COLO829 (cell line): ENCODE measurements around the gene CDK14.

Source experiments
- DNase-seq: peaks from one replicate; pipeline ENCODE4 v3.0.0; 2012; ENCODE audit warnings: low spot score

The CDK14 gene

DNA sequence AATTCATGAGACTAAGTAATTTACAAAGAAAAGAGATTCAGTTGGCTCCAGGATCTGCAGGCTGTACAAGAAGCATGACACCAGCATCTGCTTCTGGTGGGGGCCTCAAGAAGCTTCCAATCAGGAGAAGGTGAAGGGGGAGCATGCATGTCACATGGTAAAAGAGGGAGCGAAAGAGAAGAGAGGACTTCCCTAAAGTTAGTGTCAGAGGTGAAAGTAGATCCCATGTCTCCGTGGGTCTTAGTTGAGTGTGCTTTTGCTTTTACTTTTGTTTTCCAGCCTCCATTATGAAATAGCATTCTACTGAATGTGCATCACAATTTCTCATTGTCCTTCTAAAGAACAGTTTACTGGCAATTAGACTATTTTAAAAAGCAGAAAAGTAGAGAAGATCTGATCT is 454.6 kb downstream of the CDK14 start:
- DNase-seq: no peak

DNA sequence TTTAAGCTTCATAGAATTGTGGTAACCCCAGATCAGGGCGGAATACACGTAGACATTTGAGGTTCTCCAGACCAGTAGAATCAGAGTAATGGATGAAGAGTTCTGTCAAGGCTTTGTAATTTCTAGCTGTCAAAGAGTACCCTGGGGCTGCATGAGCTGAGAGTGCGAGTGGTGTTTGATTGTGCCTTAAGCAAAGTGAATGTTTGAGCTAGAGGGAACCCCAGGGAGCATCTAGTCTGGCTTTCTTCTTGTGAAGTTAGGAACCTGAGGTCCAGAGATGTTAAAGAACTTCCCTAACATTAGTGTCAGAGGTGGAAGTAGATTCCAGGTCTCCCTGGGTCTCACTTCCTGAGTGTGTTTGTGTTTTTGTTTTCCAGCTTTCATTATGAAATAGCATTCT is 455.8 kb downstream of the CDK14 start:
- DNase-seq: no peak

DNA sequence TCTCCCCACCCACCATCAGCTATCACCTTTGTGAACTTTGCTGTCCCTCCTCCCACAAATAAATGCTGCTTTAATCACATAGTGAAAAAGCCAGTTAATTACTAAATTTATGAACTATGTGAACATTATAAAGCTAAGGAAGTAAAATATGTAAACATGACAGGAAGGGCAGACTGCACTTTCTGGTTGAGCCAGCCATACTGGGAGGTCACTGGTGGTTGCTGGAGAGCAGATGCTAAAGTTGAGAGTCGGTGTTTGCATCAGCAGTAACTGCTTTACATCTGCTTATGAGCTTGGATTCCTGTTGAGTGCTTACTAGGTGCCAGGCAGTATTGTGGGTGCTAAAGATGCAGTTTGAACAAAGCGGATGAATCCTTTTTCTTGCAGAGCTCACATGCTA is 458.3 kb downstream of the CDK14 start:
- no peak for DNase-seq

DNA sequence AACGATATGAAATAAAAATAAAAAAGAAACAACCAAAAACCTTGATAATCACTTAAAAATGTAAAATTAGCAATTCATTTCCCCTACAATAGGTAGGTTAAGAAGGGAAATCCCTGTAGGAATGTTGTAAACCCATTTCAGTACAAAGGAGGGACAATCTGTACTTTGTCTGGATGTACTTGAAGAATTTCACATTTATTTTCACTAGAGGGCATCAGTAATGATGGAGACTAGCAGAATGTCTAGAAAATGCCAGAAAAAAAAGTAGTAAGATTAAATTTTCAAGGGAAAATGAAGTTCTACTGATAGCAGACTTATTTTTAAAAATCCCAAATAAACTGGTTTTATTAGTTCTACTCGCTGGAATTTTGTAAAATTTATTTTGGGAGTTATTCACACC is 459.1 kb downstream of the CDK14 start:
- DNase-seq: no peak

DNA sequence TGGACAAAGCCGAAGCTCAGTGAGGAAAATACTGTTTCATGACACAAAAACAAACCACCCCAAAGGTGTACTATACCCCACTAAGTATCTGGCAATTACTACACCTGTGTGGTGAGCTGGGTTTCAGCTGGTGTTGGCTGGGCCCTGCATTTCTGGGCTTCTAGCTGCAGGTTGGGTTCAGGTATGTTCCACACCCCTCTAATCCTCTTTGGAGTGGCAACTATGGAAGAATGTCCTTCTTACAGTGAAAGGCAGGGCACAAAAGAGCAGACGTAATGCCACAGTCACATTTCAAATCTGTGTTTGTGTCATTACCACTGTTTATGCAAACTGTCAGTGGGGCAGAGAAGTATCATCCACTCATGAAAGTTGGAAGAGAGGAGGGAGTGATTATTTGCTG is 466.6 kb downstream of the CDK14 start:
- DNase-seq: no peak

DNA sequence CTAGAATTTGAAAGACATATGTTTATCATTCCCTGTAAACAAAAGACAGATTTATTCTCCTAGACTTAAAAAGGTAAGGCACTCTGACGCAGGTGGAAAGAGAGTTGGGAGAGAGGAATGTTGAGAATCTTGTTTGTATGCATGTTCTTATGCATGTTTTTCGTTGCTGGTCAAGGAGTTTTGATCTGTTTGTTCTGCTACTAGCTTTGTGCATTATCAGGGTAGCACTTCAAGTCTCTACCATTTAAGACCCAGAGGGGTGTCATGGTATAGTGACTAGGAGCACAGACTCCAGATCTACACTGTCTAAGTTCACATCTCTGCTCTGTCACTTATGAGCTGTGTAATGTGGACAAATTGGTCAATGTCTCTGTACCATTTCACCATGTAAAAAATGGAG is 467.9 kb downstream of the CDK14 start:
- DNase-seq: no peak

DNA sequence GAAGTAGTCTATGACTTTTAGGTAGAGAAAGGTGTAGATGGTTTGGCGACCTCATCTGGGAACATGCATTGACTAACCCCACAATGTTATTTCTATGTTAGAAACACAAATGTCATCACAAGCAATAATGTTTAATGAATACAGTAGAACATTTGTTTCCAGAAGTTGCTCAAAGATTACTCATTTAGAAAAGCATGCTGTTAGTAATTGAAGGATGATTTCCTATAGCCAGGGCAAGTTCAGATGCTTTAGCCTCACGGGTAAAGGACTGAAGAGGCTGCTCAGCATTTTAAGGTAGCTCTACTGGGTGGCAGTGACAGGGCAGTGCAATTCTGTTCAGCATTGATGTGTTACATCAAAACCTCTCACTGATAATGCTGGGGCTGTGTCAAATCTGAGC is 468.8 kb downstream of the CDK14 start:
- peak; percentile 82 for DNase-seq

DNA sequence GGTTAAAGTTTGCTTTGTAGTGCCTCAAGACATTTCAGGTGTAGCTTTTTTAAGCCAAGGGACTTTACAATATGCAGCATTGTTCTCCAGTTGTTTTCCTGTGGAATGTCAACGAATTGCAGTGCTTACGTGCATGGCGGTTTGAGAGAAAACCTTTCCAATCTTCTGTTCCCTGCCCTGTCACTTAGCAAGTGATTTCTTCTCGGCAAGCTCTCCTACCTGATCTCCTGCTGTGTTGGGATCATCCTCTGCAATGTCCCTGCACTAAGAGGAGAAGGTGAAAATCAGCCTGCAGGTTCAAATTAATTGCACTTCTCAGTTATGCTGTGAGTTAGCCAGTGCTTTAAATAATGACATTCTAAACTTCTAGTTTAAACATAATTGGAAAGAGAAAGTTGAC is 470.5 kb downstream of the CDK14 start:
- DNase-seq: no peak

DNA sequence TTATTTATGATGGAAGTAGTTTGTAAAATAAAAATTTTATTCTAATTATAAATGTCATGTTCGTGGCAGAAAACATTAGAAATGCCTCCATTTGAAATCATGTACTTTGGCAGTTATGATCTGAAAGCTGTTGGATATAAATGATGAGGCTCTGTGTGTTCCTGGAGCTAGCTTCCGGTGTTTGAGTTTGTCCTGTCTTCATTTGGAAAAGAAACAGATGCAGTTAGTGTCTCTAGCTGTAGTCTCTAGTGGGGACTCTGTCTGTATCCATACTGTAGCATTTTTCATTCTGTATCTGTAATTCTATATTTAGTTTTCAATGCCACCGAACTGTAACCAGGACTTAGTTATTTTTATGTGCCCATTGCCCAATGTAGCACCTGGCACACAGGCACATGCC is 471.1 kb downstream of the CDK14 start:
- no peak for DNase-seq

DNA sequence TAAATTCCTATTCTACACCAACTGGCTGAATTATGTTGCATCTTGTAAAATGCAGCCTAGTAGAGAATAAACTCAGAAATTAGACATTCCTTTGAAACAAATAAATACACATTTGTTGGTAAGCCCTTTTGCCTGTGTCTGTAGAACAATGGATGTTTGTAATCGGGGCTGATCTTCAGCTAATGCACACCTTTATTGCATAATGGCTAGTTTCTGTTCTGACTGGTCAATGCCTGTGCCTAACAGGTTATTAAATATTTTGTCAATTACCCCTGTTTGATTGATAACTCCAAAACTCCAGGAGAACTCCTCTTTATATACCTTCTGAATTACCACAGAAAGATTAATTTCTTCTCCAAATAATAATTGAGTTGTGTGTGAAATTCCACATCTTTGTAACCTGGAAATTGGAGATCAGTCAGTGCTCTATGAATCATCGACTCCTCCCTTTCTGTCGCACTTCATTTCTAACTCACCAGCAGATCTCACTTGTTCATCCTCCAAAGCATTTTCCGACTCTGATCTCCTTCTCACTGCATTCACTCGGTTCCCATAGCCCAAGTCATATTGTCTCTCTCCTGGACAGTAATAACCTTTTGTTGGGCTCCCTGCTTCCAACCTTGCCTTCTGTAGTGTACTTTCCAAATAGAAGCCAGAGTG is 472.1 kb downstream of the CDK14 start:
- no peak for DNase-seq

DNA sequence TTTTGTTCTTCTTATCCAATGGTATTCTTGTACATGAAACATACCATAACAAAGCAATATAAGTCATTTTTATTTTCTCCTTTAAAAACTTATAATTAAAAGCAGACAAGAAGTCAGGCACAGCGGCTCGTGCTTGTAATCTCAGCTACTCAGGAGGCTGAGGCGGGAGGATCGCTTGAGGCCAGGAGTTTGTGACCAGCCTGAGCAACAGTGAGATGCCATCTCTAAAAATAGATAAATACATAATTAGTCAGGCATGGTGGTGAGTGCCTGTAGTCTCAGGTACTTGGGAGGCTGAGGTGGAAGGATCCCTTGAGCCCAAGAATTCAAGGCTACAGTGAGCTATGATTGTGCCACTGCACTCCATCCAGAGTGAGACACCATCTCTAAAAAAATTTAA is 473.0 kb downstream of the CDK14 start:
- no peak for DNase-seq

DNA sequence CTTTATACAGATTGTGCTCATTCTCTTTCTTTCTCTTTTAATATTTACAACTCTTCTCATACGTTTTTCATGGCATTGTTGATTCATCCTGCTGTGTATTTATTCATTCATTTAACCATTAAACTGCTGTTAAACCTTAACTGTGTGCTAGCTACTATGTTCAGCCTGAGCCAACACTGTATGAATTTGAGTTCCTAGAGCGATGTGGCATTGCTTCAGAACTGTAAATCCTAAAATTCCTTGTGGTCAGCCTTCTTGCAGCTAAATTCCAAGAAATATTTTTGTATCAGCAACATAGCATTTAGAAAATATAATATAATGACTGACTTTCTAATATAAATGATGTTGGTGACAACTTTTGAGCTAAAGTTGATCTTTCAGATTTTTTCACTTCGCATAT is 483.4 kb downstream of the CDK14 start:
- no peak for DNase-seq

DNA sequence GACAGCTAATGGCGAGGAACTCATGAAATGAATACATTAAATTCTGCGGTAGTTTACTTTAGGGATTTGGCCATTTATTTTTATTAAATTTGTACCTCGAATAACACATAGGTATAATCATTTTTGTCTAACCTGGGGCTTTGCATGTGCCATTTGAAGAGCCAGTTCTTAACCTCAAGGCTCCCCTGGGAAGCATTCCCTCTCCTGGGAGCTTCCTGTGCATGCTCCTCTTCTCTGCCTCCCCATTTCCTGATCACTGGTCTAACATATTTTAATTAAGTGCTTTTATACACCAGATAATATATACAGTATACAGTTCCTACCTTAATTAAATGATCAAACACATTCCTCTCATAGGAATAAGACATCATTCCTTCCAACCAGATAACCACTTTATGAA is 484.2 kb downstream of the CDK14 start:
- DNase-seq: no peak

DNA sequence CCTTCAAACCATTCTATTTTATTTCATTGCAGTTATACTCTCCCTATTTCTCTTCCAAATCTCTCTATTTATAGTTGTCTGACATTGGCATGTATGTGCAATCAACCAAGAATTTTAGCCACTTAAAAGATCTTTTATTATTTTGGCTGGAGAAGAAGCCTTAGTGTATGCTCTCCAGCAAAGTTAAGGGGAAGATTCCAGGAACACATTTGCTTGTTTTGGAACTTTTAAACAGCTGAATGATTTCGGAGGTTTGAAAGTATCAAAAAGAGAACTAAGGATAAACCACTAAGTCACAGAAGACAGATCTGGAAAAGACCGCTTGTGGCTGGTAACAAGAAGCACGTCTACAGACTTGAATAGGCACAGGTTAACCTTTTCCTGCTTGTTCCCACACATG is 485.9 kb downstream of the CDK14 start:
- no peak for DNase-seq

DNA sequence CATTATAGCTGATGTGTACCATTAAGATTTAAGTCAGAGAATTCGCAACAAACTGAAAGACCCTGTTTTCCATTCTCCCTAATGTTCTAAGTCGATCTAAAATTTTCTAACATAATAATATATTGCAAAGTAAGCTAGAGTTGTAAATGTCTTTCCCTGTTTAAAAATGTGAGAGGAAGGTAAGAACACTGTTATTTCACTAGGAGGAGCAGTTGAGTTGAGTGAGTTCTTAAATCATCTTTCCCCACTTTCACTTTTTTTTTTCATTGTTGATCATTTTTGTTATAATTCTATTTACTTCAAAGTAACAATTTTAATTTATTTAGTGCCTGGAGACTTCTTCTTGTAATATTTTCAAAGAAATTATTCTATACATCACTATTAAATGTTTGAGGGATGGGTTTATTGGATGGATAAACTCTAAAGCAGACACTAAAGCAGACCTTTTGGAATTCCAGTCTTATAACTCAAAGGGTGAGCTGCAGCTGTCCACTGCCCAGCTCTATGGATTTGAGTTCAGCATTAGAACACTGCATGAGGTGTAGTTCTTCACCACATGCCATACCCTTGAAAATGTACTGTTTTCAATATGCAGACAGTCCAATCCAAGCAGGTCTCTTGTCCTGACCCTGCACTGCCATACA is 486.9 kb downstream of the CDK14 start:
- DNase-seq: peak; percentile 52

DNA sequence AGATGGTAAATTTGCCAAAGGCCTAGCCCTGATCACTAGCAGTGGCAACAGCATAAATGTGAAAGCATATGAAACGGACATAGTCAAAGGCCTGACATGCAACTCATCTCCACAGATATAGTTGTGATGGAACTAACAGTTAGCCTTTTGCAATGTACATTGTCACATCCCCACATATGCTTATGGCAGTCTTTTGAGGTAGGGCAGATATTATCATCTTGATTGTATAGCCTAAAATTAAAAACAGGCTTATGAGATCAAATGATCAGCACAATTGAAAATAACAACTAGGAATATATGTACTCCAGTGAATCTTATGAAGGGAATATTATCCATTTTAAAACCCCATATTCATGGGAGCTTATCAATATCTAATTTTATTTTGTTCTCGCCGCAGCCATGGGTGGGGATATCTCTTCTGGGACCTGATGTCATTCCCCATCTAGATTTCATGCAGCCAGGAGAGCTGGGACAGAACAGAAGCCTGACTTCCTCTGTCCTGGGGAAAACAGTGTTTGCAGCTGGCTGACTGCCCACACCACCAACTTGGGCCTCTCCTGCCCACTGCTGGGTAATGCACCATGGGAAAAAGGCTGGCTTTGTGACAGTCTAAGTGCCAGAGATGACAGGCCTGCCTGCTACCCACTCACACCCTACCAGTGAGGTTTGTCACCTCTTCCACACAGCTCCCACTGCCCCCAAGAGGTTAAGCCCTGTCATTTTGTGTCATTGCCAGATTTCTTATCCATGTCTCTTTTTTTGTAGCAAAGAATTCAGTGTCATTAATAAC is 487.9 kb downstream of the CDK14 start:
- no peak for DNase-seq

DNA sequence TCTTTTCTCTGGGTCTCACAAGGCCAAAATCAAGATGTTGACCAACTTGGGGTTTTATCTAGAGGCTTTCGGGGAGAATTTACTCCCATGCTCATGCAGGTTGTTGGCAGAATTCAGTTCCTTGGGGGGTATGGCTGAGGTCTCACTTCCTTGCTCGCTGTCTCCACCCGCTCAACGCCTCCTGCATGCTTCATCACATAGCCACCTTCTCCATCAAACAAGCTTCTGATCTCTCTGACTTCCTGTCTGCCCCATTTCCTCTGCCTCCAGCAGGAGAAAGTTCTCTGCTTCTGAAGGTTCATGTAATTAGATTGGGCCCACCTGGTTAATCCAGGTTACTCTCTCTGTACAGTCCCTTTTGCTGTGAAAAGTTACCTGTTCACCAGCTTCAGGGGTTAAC is 489.1 kb downstream of the CDK14 start:
- no peak for DNase-seq

DNA sequence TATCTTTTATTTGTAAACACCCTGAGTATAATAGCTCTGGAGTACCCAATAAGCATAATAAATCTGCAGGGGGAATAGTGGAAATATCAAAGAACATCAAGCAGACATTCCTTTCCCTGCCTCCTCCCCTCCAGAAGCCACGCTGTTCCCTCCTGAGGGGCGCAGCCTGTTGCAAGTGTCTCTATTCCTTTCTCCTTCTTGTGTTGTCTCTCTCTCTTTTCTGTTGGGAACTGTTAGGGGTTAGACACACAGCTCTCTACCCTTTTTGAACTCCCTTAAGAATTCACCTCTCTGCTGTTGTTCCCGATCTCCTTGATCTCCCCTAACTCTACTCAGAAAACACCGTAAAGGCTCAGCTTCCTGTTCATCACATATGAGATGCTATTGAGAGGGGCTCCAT is 490.1 kb downstream of the CDK14 start:
- DNase-seq: no peak

DNA sequence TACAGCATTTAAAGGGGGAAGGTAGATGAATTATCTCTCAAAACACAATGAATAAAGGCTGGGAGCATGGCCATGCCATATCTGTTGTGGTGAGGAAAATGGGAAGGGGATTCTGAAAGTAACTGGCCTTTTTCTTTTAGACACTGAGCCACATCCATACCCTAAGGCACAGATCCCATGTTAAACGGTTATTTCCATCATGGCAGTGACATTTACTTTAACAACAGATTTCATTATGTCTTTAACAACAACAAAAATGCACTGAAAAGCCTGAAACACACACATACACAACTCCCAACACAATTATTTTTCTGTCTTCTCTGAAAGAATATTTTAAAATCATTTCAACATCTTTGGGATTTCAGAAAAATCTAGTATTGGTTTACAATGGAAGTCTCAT is 492.0 kb downstream of the CDK14 start:
- no peak for DNase-seq

DNA sequence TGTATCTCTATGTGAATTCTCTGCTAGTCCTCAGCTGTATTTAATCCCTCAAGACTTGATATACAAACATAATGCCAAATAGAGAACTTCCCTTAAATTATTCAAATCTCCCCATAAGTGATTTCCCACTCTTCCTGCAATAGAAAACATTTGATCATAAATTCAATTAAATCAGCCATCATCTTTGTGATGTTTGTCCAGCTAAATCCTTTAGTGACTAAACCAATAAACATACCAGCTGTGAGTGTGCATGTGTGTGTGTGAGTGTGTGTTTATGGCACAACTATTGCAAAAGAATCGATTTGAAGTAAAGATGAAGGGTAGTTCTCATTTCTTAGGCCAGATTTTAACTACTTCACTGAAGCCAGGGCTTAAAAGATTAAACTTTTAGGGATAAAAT is 492.6 kb downstream of the CDK14 start:
- no peak for DNase-seq

DNA sequence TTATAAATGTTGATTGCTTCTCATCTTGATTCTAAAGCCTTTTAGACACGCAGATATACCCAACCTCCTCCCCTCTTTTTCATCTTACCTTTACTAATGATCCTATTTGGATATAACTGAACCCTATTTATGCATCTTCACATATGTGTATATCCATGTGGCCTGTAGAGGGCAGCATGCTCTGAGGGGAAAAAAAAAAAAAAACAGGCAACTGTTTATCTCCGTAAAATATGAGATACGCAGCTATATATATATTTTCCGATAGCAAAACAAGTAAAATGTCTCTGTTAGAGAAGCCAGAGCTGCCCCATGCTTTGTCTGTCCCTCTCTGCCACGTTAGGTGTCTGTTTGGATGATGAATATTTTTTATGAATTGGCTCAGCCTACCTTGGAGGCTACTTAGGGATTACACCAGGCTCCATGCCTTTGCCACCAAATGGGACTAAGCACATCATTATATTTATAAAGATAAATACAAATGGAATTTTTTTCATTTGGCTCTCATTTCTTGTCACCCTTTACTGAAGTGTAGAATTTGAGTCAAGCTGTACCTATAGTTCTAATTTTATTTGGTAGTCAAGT is 493.4 kb downstream of the CDK14 start:
- no peak for DNase-seq

DNA sequence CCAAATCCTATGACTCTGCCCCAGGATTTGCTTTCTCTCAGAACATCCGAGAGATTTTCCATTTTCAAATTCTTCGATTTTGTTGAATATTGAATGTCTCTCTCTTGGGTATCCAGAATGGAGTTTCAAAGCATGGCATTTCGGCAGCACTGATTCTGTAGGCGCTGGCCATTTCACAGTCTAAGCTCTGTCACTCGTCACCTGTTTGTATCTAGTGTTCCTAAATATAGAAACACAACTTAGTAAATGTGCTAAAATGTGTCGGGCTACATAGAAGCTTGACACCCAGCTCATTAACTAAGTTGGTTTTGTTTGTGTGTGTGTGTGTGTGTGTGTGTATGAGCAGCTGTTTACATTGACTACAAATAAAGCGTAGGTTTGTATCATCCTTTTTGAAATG is 494.6 kb downstream of the CDK14 start:
- DNase-seq: no peak

DNA sequence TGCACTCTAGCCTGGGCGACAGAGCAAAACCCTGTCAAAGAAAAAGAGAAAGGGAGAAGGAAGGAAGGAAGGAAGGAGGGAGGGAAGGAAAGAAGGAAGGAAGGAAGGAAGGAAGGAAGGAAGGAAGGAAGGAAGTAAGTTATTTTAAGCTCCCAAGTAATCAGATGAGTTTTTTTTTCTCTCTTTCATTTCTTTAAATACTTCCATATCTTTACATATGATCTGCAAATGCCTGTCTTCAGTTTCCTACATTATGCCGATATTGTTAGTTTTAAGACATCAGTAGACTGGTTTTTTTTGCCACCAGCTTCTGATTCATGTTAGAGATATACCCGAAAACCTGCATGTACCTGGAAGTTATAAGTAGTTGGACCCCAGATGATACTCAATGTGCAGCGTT is 495.5 kb downstream of the CDK14 start:
- DNase-seq: no peak
